CD4-positive, alpha-beta T cell (primary cell): ENCODE measurements around the gene VAV2. TPM values are rescaled to one million over a fixed set of nuclear protein-coding genes. Genes with fewer than 3 reads are reported as not detected.

Experiments
- ATAC-seq: fragments of 200-7000 bp; cut with Tn5 transposase; one replicate; pipeline ENCODE4 v1.10.0; 2022; ENCODE audit warnings: mild to moderate bottlenecking; ENCODE audit not compliant: poor library complexity
- CTCF ChIA-PET: fragments of 350-600 bp; sonication (Branson Sonifier 250); formaldehyde crosslinking; loops from one replicate; lab custom pipeline; 2021; ENCODE audit warnings: antibody characterized with exemption, inconsistent platforms; lab: Charles Lee
- POLR2A ChIA-PET: fragments of 350-600 bp; sonication (Branson Sonifier 250); formaldehyde crosslinking; loops from one replicate; lab custom pipeline; 2021; ENCODE audit warnings: antibody characterized with exemption, inconsistent platforms; lab: Charles Lee
- DNase-seq, 14 experiments: peaks; one replicate each; pipeline ENCODE4 v3.0.0-alpha.2; 2013 to 2020; ENCODE audit warnings: mixed read lengths in 2 of 14
- H3K27ac ChIP-seq, 2 donors: one replicate each; pipeline versions ENCODE4 v1.5.1 to v1.7.0; 2013; ENCODE audit warnings: low read length in 2 of 2, low read depth in 1 of 2, mild to moderate bottlenecking in 1 of 2
- H3K27me3 ChIP-seq, 2 experiments: 1 replicate in 1 of 2; 2 replicates in 1 of 2; pipeline versions ENCODE4 v1.6.1 to v1.7.0; 2013; ENCODE audit warnings: low read length in 2 of 2, control low read depth in 1 of 2, mild to moderate bottlenecking in 1 of 2, moderate library complexity in 1 of 2; ENCODE audit not compliant: insufficient read depth in 2 of 2, control insufficient read depth in 1 of 2
- H3K36me3 ChIP-seq: one replicate; pipeline ENCODE4 v1.6.1; 2013; ENCODE audit warnings: low read length, control low read depth; ENCODE audit not compliant: insufficient read depth
- H3K4me1 ChIP-seq: one replicate; pipeline ENCODE4 v1.6.1; 2013; ENCODE audit warnings: low read length, control low read depth; ENCODE audit not compliant: insufficient read depth
- H3K4me3 ChIP-seq: one replicate; pipeline ENCODE4 v1.5.1; 2013; ENCODE audit warnings: mild to moderate bottlenecking, low read length, moderate library complexity
- H3K9me3 ChIP-seq, 2 experiments: 1 replicate in 1 of 2; 2 replicates in 1 of 2; pipeline versions ENCODE4 v1.6.1 to v1.7.0; 2013; ENCODE audit warnings: low read length in 2 of 2, mild to moderate bottlenecking in 2 of 2, control low read depth in 1 of 2, moderate library complexity in 1 of 2; ENCODE audit not compliant: control insufficient read depth in 1 of 2, insufficient read depth in 1 of 2
- H3K27ac Mint-ChIP-seq: one replicate; pipeline ENCODE4 v1.8.0; 2020; ENCODE audit warnings: mixed read lengths
- H3K27me3 Mint-ChIP-seq: one replicate; pipeline ENCODE4 v1.8.0; 2021; ENCODE audit warnings: mixed read lengths
- H3K36me3 Mint-ChIP-seq: one replicate; pipeline ENCODE4 v1.8.0; 2021; ENCODE audit warnings: low read depth, mixed read lengths
- H3K4me1 Mint-ChIP-seq: one replicate; pipeline ENCODE4 v1.8.0; 2021; ENCODE audit warnings: low read depth, mixed read lengths
- H3K4me3 Mint-ChIP-seq: one replicate; pipeline ENCODE4 v1.8.0; 2020; ENCODE audit warnings: mild to moderate bottlenecking, mixed read lengths
- H3K9me3 Mint-ChIP-seq: one replicate; pipeline ENCODE4 v1.8.0; 2020; ENCODE audit warnings: mixed read lengths
- CTCF ChIP-seq: fragments of 200-600 bp; IDR thresholded peaks from one replicate; pipeline ENCODE4 v1.8.0; 2022; ENCODE audit warnings: antibody characterized with exemption, mild to moderate bottlenecking
- intact Hi-C, 2 experiments: fragments of 100-400 bp; cut with DNase I in 1 of 2; cut with micrococcal nuclease in 1 of 2; formaldehyde crosslinking; loops; one replicate each; pipeline versions ENCODE4 v1.15.1 to v1.9.0; 2023 to 2025; cut with DNase I, micrococcal nuclease
- total RNA-seq, 174 experiments: library from RNA in 2 of 174; stranded (reverse) in 2 of 174; gene quantifications; one replicate each; pipeline ENCODE4 v1.2.3 and lab custom pipeline; 2021 to 2026

VAV2 gene
- total RNA-seq, 2 experiments from 2014 or later, result 1.6 to 1.7 TPM

- no peak for DNase-seq
- no peaks in the 10 kb centered on the region for H3K27me3 ChIP-seq
- Mint-ChIP-seq H3K36me3 (no peaks in the 10 kb centered on the region), H3K27ac (no peak overlapping the region), H3K27me3 (peaks cover 10% of the 10 kb centered on the region), H3K9me3 (peaks cover 5% of the 10 kb centered on the region), H3K4me1 (peaks cover 12% of the 10 kb centered on the region), H3K4me3 (no peak overlapping the region)
- TF ChIP-seq CTCF, result no peak
- H3K27ac ChIP-seq, result no peak overlapping the region
- no peaks in the 10 kb centered on the region for H3K36me3 ChIP-seq
- H3K4me1 ChIP-seq, result peaks cover 12% of the 10 kb centered on the region
- H3K9me3 ChIP-seq, result peaks cover 0 to 34% of the 10 kb centered on the region in 2 experiments
- CTCF ChIA-PET, result no interaction called here
- no peak for ATAC-seq
- intact Hi-C loops, result no loop called here
- POLR2A ChIA-PET, result no interaction called here
- H3K4me3 ChIP-seq, result no peak overlapping the region
These were observed 123.9 kb downstream of the VAV2 start for GRCh38 chr9:133868203-133868602.

GRCh38 chr9:133866946-133867345, 125.2 kb downstream of the VAV2 start:
- H3K4me3 ChIP-seq, result no peak overlapping the region
- H3K4me1 Mint-ChIP-seq, result peaks cover 12% of the 10 kb centered on the region
- no peaks in the 10 kb centered on the region for H3K27me3 ChIP-seq
- no peak overlapping the region for H3K27ac ChIP-seq
- POLR2A ChIA-PET, result no interaction called here
- no peak for TF ChIP-seq CTCF
- no peak for DNase-seq
- peaks cover 12% of the 10 kb centered on the region for H3K4me1 ChIP-seq
- intact Hi-C loops, result no loop called here
- H3K9me3 ChIP-seq, result peaks cover 0 to 34% of the 10 kb centered on the region in 2 experiments
- H3K27ac Mint-ChIP-seq, result no peak overlapping the region
- peaks cover 10% of the 10 kb centered on the region for H3K27me3 Mint-ChIP-seq
- H3K36me3 Mint-ChIP-seq, result no peaks in the 10 kb centered on the region
- H3K4me3 Mint-ChIP-seq, result no peak overlapping the region
- CTCF ChIA-PET, result no interaction called here
- no peaks in the 10 kb centered on the region for H3K36me3 ChIP-seq
- peaks cover 5% of the 10 kb centered on the region for H3K9me3 Mint-ChIP-seq
- ATAC-seq, result no peak

GRCh38 chr9:133864011-133864410, 128.1 kb downstream of the VAV2 start:
- Histone ChIP-seq H3K9me3 (peaks cover 0 to 34% of the 10 kb centered on the region in 2 experiments), H3K4me3 (no peak overlapping the region), H3K4me1 (peaks cover 5% of the 10 kb centered on the region), H3K27ac (no peak overlapping the region), H3K27me3 (no peaks in the 10 kb centered on the region), H3K36me3 (no peaks in the 10 kb centered on the region)
- ATAC-seq (no peak), DNase-seq (no peak)
- no peaks in the 10 kb centered on the region for H3K27me3 Mint-ChIP-seq
- CTCF ChIA-PET, result no interaction called here
- no peak for TF ChIP-seq CTCF
- POLR2A ChIA-PET, result no interaction called here
- no peak overlapping the region for H3K27ac Mint-ChIP-seq
- peaks cover 5% of the 10 kb centered on the region for H3K9me3 Mint-ChIP-seq
- no peaks in the 10 kb centered on the region for H3K4me1 Mint-ChIP-seq
- H3K36me3 Mint-ChIP-seq, result no peaks in the 10 kb centered on the region
- H3K4me3 Mint-ChIP-seq, result no peak overlapping the region
- intact Hi-C loops, result no loop called here
